H9 (cell line): ENCODE measurements around the gene COPB2. TPM values are rescaled to one million over a fixed set of nuclear protein-coding genes. Genes with fewer than 3 reads are reported as not detected.

Source experiments
- DNase-seq: peaks from one replicate; pipeline ENCODE4 v3.0.0-alpha.2; 2017
- H2AFZ ChIP-seq: one replicate; pipeline ENCODE4 v1.6.1; 2013; ENCODE audit warnings: mild to moderate bottlenecking, low read length, control low read depth, moderate library complexity
- H2AK5ac ChIP-seq: 2 replicates; pipeline ENCODE4 v1.6.1; 2013; ENCODE audit warnings: low read length, control low read depth, mixed read lengths; ENCODE audit not compliant: insufficient read length
- H2BK120ac ChIP-seq: one replicate; pipeline ENCODE4 v1.6.1; 2013; ENCODE audit warnings: low read depth, mild to moderate bottlenecking, low read length, control low read depth, inconsistent platforms; ENCODE audit not compliant: poor library complexity, severe bottlenecking
- H2BK12ac ChIP-seq: 2 replicates; pipeline ENCODE4 v1.6.1; 2013; ENCODE audit warnings: low read length, control low read depth, mixed read lengths, low read depth; ENCODE audit not compliant: insufficient read length
- H2BK15ac ChIP-seq: 2 replicates; pipeline ENCODE4 v1.6.1; 2013; ENCODE audit warnings: low read depth, low read length, control low read depth
- H2BK20ac ChIP-seq: one replicate; pipeline ENCODE4 v1.6.1; 2013; ENCODE audit warnings: low read depth, mild to moderate bottlenecking, low read length, control low read depth, inconsistent platforms; ENCODE audit not compliant: poor library complexity, severe bottlenecking
- H2BK5ac ChIP-seq: 2 replicates; pipeline ENCODE4 v1.6.1; 2013; ENCODE audit warnings: low read length, control low read depth, mixed read lengths; ENCODE audit not compliant: insufficient read length
- H3K14ac ChIP-seq: 2 replicates; pipeline ENCODE4 v1.6.1; 2013; ENCODE audit warnings: low read length, control low read depth; ENCODE audit not compliant: insufficient read depth
- H3K18ac ChIP-seq: 2 replicates; pipeline ENCODE4 v1.6.1; 2013; ENCODE audit warnings: low read depth, mild to moderate bottlenecking, mixed read lengths, low read length, control low read depth; ENCODE audit not compliant: insufficient read length
- H3K23ac ChIP-seq: 2 replicates; pipeline ENCODE4 v1.6.1; 2013; ENCODE audit warnings: low read length, control low read depth, mixed read lengths, low read depth; ENCODE audit not compliant: insufficient read length
- H3K23me2 ChIP-seq: 2 replicates; pipeline ENCODE4 v1.6.1; 2013; ENCODE audit warnings: low read depth, mild to moderate bottlenecking, mixed read lengths, low read length, control low read depth; ENCODE audit not compliant: insufficient read length, poor library complexity, severe bottlenecking
- H3K27ac ChIP-seq: 2 replicates; pipeline ENCODE4 v1.5.1; 2013; ENCODE audit warnings: low read length, control low read depth, mixed read lengths, low read depth; ENCODE audit not compliant: insufficient read length
- H3K27me3 ChIP-seq: 2 replicates; pipeline ENCODE4 v1.6.1; 2013; ENCODE audit warnings: low read length, control low read depth, inconsistent platforms; ENCODE audit not compliant: insufficient read depth
- H3K4ac ChIP-seq: 2 replicates; pipeline ENCODE4 v1.6.1; 2013; ENCODE audit warnings: low read depth, mild to moderate bottlenecking, control low read depth, inconsistent platforms, low read length, moderate library complexity
- H3K4me1 ChIP-seq: 2 replicates; pipeline ENCODE4 v1.6.1; 2013; ENCODE audit warnings: low read length, control low read depth, inconsistent platforms; ENCODE audit not compliant: insufficient read depth
- H3K4me2 ChIP-seq: 2 replicates; pipeline ENCODE4 v1.6.1; 2013; ENCODE audit warnings: low read length, control low read depth, mixed read lengths; ENCODE audit not compliant: insufficient read length, insufficient read depth
- H3K56ac ChIP-seq: 2 replicates; pipeline ENCODE4 v1.6.1; 2013; ENCODE audit warnings: low read depth, mild to moderate bottlenecking, mixed read lengths, low read length, control low read depth; ENCODE audit not compliant: insufficient read length
- H3K79me1 ChIP-seq: 2 replicates; pipeline ENCODE4 v1.6.1; 2013; ENCODE audit warnings: low read depth, mild to moderate bottlenecking, moderate library complexity, low read length, control low read depth, inconsistent platforms; ENCODE audit not compliant: insufficient read depth, poor library complexity, severe bottlenecking
- H3K79me2 ChIP-seq: 2 replicates; pipeline ENCODE4 v1.6.1; 2013; ENCODE audit warnings: low read length, control low read depth, inconsistent platforms; ENCODE audit not compliant: insufficient read depth
- H3K9ac ChIP-seq: 2 replicates; pipeline ENCODE4 v1.6.1; 2013; ENCODE audit warnings: low read length, control low read depth, mixed read lengths; ENCODE audit not compliant: insufficient read length; ENCODE audit errors: extremely low read depth
- H3K9me3 ChIP-seq: one replicate; pipeline ENCODE4 v1.6.1; 2013; ENCODE audit warnings: low read depth, low read length, inconsistent platforms; ENCODE audit not compliant: control insufficient read depth
- H3T11ph ChIP-seq: one replicate; pipeline ENCODE4 v1.6.1; 2013; ENCODE audit warnings: mild to moderate bottlenecking, low read length, control low read depth, inconsistent platforms
- H4K20me1 ChIP-seq: one replicate; pipeline ENCODE4 v1.6.1; 2013; ENCODE audit not compliant: control insufficient read depth, insufficient read length, insufficient read depth
- H4K5ac ChIP-seq: 2 replicates; pipeline ENCODE4 v1.6.1; 2013; ENCODE audit warnings: low read depth, mild to moderate bottlenecking, mixed read lengths, low read length, control low read depth; ENCODE audit not compliant: insufficient read length
- H4K8ac ChIP-seq: replicated peaks from 2 replicates; pipeline ENCODE4 v1.6.1; 2013; ENCODE audit warnings: low read length, control low read depth, mixed read lengths, low read depth; ENCODE audit not compliant: insufficient read length
- H4K91ac ChIP-seq: 2 replicates; pipeline ENCODE4 v1.6.1; 2013; ENCODE audit warnings: low read depth, mild to moderate bottlenecking, moderate library complexity, mixed read lengths, low read length, control low read depth; ENCODE audit not compliant: insufficient read length
- H3K27ac Mint-ChIP-seq, 3 experiments: 2 replicates in 2 of 3; 3 replicates in 1 of 3; pipeline ENCODE4 v1.8.0; 2020 to 2021; ENCODE audit warnings: mixed read lengths in 3 of 3, mild to moderate bottlenecking in 1 of 3, moderate library complexity in 1 of 3
- H3K27me3 Mint-ChIP-seq: 2 replicates; pipeline ENCODE4 v1.8.0; 2021; ENCODE audit warnings: low read depth, mild to moderate bottlenecking, moderate library complexity, mixed read lengths
- H3K36me3 Mint-ChIP-seq, 3 experiments: 2 replicates in 2 of 3; 3 replicates in 1 of 3; pipeline ENCODE4 v1.8.0; 2020 to 2021; ENCODE audit warnings: low read depth in 3 of 3, mixed read lengths in 3 of 3; ENCODE audit not compliant: insufficient read depth in 1 of 3
- H3K4me1 Mint-ChIP-seq, 2 experiments: 2 replicates each; pipeline ENCODE4 v1.8.0; 2020; ENCODE audit warnings: mixed read lengths in 2 of 2
- H3K4me3 Mint-ChIP-seq, 2 experiments: 2 replicates in 1 of 2; 3 replicates in 1 of 2; pipeline ENCODE4 v1.8.0; 2020 to 2021; ENCODE audit warnings: mild to moderate bottlenecking in 2 of 2, mixed read lengths in 2 of 2, moderate library complexity in 1 of 2
- H3K9me3 Mint-ChIP-seq, 2 experiments: 2 replicates in 1 of 2; 3 replicates in 1 of 2; pipeline ENCODE4 v1.8.0; 2020; ENCODE audit warnings: mild to moderate bottlenecking in 2 of 2, mixed read lengths in 2 of 2, moderate library complexity in 1 of 2
- WGBS: extraction: QIAGEN DNeasy Blood & Tissue Kit; methylation state at CpG from one replicate; pipeline ENCODE4 v1.1.7; 2013; ENCODE audit warnings: missing lambda C conversion rate, low lambda C conversion rate, mixed read lengths; ENCODE audit not compliant: insufficient read length; ENCODE audit errors: extremely low coverage; 5-methylcytosine and 5-hydroxymethylcytosine counted together
- total RNA-seq: library from RNA; stranded (reverse); gene quantifications from 2 replicates; pipeline ENCODE4 v1.2.1, GENCODE V29; 2021
- TF ChIP-seq, protein P1 (sequence below): fragments of 200-600 bp; sonication (generic); conservative IDR thresholded peaks from 3 replicates; pipeline ENCODE4 v1.8.0; 2021; ENCODE audit warnings: antibody characterized with exemption, mild to moderate bottlenecking

Gene COPB2
- total RNA-seq, 1 experiment from 2014 or later = 121 TPM

DNA sequence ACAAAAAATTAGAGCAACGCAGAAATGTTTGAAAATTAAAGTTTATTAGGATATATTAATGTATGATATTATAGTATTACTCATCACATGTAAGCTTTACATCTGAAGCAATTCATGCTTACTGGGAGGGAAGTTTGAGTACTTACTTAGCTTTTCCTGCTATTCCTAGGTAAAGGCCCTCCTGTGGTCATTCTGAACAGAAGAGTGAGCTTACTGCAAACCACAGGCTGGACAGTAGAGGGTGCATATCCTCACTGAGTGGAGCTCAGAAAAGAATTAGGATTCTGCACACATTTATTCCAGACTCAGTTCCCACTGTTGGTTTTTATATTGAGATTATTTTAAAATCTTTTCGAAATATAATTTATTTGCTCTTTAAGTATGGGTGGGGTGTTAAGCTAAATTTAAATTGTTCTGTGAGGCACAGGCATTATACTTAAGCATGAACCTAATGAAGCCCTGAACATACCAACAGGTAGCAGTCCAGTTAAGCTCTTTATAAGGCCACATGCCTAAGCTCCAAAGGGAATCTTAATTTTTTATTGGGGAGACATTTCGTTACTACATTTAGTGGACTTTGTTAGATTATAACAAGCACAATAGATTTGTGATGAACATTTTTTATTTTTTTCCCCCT lies 35.4 kb downstream of the COPB2 start:
- Histone ChIP-seq H2BK20ac (no peak overlapping the region), H2AFZ (no peak overlapping the region), H3K14ac (no peak overlapping the region), H4K91ac (no peak overlapping the region), H3K79me2 (no peaks in the 10 kb centered on the region), H3K9me3 (no peaks in the 10 kb centered on the region), H3K9ac (no peak overlapping the region), H3K4me2 (no peak overlapping the region), H3K4ac (no peak overlapping the region), H3K18ac (no peak overlapping the region), H3K27ac (no peak overlapping the region), H2AK5ac (no peak overlapping the region), H2BK5ac (no peak overlapping the region), H2BK120ac (no peak overlapping the region), H3K23me2 (no peaks in the 10 kb centered on the region), H2BK12ac (no peak overlapping the region), H3T11ph (no peak overlapping the region), H3K79me1 (no peaks in the 10 kb centered on the region), H3K56ac (no peak overlapping the region), H4K8ac (no peak overlapping the region), H4K20me1 (no peaks in the 10 kb centered on the region), H4K5ac (no peak overlapping the region), H3K27me3 (no peaks in the 10 kb centered on the region), H2BK15ac (no peak overlapping the region), H3K4me1 (no peaks in the 10 kb centered on the region), H3K23ac (no peak overlapping the region)
- WGBS = no CpG with 5 or more reads among the region's 3 CpGs
- TF ChIP-seq, protein P1, sequence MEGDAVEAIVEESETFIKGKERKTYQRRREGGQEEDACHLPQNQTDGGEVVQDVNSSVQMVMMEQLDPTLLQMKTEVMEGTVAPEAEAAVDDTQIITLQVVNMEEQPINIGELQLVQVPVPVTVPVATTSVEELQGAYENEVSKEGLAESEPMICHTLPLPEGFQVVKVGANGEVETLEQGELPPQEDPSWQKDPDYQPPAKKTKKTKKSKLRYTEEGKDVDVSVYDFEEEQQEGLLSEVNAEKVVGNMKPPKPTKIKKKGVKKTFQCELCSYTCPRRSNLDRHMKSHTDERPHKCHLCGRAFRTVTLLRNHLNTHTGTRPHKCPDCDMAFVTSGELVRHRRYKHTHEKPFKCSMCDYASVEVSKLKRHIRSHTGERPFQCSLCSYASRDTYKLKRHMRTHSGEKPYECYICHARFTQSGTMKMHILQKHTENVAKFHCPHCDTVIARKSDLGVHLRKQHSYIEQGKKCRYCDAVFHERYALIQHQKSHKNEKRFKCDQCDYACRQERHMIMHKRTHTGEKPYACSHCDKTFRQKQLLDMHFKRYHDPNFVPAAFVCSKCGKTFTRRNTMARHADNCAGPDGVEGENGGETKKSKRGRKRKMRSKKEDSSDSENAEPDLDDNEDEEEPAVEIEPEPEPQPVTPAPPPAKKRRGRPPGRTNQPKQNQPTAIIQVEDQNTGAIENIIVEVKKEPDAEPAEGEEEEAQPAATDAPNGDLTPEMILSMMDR = peak; percentile 73
- Mint-ChIP-seq H3K9me3 (no peaks in the 10 kb centered on the region), H3K27ac (no peak overlapping the region), H3K36me3 (peaks cover 18 to 80% (median 69%) of the 10 kb centered on the region in 3 experiments; a peak in 6 of 7 replicates), H3K4me1 (no peaks in the 10 kb centered on the region), H3K4me3 (no peak overlapping the region), H3K27me3 (no peaks in the 10 kb centered on the region)
- no peak for DNase-seq
